MM.1S (cell line): ENCODE results near the gene TRMT44.

Source experiments
- EZH2 ChIP-seq: fragments of 300-600 bp; sonication (generic); optimal IDR thresholded peaks from 2 replicates; pipeline ENCODE3; 2017; ENCODE audit warnings: low read depth, mild to moderate bottlenecking, antibody characterized with exemption, low read length, mixed read lengths
- EZH2phosphoT487 ChIP-seq: fragments of 300-600 bp; sonication (generic); IDR thresholded peaks from 2 replicates; pipeline ENCODE4 v1.6.1; 2018; ENCODE audit warnings: antibody characterized with exemption, low read length

GRCh38 chr4:8507196-8507570 lies 66.6 kb downstream of the TRMT44 start:
- TF ChIP-seq EZH2phosphoT487 (no peak), EZH2 (no peak)
